Small intestine (tissue), 7 donors: Measurements from ENCODE around the gene NAA80. TPM values are rescaled to one million over a fixed set of nuclear protein-coding genes. Genes with fewer than 3 reads are reported as not detected.

Experiments
- DNase-seq, 2 donors: peaks; one replicate each; pipeline versions ENCODE4 v3.0.0 to v3.0.0-alpha.2; 2013
- FAIRE-seq: peaks from 2 replicates; lab custom pipeline; 2012; peaks lifted over from hg19 to GRCh38; lab: Jason Lieb, UNC
- H3K27ac ChIP-seq, 3 donors: one replicate each; pipeline ENCODE4 v1.5.1; 2013; ENCODE audit warnings: low read length in 2 of 3, mild to moderate bottlenecking in 2 of 3, control low read depth in 1 of 3, inconsistent platforms in 1 of 3, low read depth in 1 of 3, moderate library complexity in 1 of 3
- H3K27me3 ChIP-seq, 3 donors: one replicate each; pipeline ENCODE4 v1.6.1; 2013; ENCODE audit warnings: low read length in 3 of 3, inconsistent platforms in 1 of 3; ENCODE audit not compliant: control insufficient read depth in 3 of 3, insufficient read depth in 3 of 3
- H3K36me3 ChIP-seq, 3 donors: one replicate each; pipeline ENCODE4 v1.6.1; 2013; ENCODE audit warnings: low read length in 3 of 3, inconsistent platforms in 1 of 3, low read depth in 1 of 3, mild to moderate bottlenecking in 1 of 3, moderate library complexity in 1 of 3; ENCODE audit not compliant: control insufficient read depth in 3 of 3, insufficient read depth in 2 of 3
- H3K4me1 ChIP-seq, 3 donors: one replicate each; pipeline ENCODE4 v1.6.1; 2013; ENCODE audit warnings: low read length in 2 of 3, inconsistent platforms in 1 of 3, low read depth in 1 of 3, mild to moderate bottlenecking in 1 of 3, moderate library complexity in 1 of 3; ENCODE audit not compliant: control insufficient read depth in 3 of 3, insufficient read depth in 2 of 3
- H3K4me3 ChIP-seq, 3 donors: one replicate each; pipeline ENCODE4 v1.5.1; 2013; ENCODE audit warnings: low read length in 3 of 3, control low read depth in 1 of 3, inconsistent platforms in 1 of 3, low read depth in 1 of 3, mild to moderate bottlenecking in 1 of 3, moderate library complexity in 1 of 3
- H3K9me3 ChIP-seq, 2 donors: one replicate each; pipeline ENCODE4 v1.6.1; 2013; ENCODE audit warnings: low read depth in 1 of 2, low read length in 1 of 2; ENCODE audit not compliant: control insufficient read depth in 2 of 2, insufficient read depth in 1 of 2
- WGBS, 3 donors: extraction: QIAGEN DNeasy Blood & Tissue Kit; methylation state at CpG; one replicate each; pipeline ENCODE4 v1.1.7; 2013; 5-methylcytosine and 5-hydroxymethylcytosine counted together
- polyA plus RNA-seq, 4 donors: library from polyadenylated mRNA; stranded (reverse) in 3 of 4; unstranded in 1 of 4; fragments of 200-250 nt in 3 of 4; fragments of 120-200 nt in 1 of 4; gene quantifications; one replicate each; pipeline versions ENCODE4 v1.2.1 to v1.2.3, GENCODE V29; 2013
- donor health status: healthy with polysubstance abuse.
- donor health status: control.
- donor health status: control.
- donor health status: Bipolar disorder and iron deficiency.
- donor health status: healthy.

The NAA80 gene
- polyA plus RNA-seq, 4 donors, result 2.4 to 8.5 (median 7.3) TPM

DNA sequence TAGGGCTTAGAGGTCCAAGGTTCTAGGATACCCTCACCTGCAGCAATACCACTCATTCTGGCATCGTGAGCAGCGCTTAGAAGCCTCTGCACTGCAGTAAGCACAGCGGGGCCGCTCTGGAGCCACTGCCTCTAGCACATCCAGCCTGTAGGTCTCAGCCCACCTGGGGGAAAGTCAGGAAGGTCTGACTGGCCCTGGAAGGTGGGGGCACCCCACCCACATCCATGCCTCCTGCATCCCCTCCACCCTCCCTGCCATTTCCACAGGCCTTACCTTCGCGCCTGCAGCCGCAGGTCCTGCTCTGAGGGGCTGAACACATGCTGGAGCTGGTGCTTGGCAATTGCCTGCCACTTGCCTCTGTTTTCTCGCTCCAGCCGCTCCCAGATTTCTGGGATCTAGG lies 42.3 kb upstream of the NAA80 start:
- Histone ChIP-seq H3K27me3 (peaks cover 0 to 26% (median 0%) of the 10 kb centered on the region in 3 donors), H3K36me3 (peaks cover 0 to 7% (median 0%) of the 10 kb centered on the region in 3 donors), H3K27ac (peak overlapping the region in 2 of 3 donors; percentile 34 to 88), H3K4me3 (peak overlapping the region in 1 of 3 donors; percentile 27), H3K4me1 (peaks cover 0 to 24% (median 0%) of the 10 kb centered on the region in 3 donors), H3K9me3 (no peaks in the 10 kb centered on the region)
- FAIRE-seq (no peak), DNase-seq (no peak)
- WGBS, 3 donors, result 92 to 96% (median 94%) methylated on average over 9 of the region's 9 CpGs

DNA sequence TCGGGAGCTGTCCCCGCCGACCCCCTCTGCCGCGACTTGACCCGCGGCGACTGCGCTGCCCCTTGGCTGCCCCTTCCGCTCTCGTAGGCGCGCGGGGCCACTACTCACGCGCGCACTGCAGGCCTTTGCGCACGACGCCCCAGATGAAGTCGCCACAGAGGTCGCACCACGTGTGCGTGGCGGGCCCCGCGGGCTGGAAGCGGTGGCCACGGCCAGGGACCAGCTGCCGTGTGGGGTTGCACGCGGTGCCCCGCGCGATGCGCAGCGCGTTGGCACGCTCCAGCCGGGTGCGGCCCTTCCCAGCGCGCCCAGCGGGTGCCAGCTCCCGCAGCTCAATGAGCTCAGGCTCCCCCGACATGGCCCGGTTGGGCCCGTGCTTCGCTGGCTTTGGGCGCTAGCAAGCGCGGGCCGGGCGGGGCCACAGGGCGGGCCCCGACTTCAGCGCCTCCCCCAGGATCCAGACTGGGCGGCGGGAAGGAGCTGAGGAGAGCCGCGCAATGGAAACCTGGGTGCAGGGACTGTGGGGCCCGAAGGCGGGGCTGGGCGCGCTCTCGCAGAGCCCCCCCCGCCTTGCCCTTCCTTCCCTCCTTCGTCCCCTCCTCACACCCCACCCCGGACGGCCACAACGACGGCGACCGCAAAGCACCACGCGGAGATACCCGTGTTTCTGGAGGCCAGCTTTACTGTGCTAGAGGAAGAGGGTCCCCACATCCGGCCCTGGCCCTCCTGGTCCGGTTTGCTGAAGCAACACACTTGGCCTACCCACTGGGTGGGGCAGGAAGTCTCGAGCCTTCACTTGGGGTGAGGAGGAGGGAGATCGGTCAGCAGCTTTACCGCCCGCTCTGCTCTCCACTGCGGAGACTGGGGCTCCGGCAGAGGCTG lies 41.5 kb upstream of the NAA80 start, which contains the start of gene RASSF1:
Gene RASSF1, minus strand, starts transcription at position 389 of the 882 bp plus-strand sequence. Its CDS starts 31 bp downstream, at position 358.
- Histone ChIP-seq H3K27me3 (peaks cover 0 to 26% (median 0%) of the 10 kb centered on the region in 3 donors), H3K4me1 (peaks cover 0 to 30% (median 0%) of the 10 kb centered on the region in 3 donors), H3K4me3 (peak within 1 kb of the TSS; percentile 27 to 50 (median 48)), H3K9me3 (no peaks in the 10 kb centered on the region), H3K36me3 (peaks cover 0 to 7% (median 0%) of the 10 kb centered on the region in 3 donors), H3K27ac (peak within 1 kb of the TSS; percentile 18 to 88 (median 73))
- DNase-seq (peak; percentile 71 to 74), FAIRE-seq (no peak)
- 3 to 15% (median 8%) methylated on average over 54 to 85 of the region's 85 CpGs for WGBS, 3 donors

DNA sequence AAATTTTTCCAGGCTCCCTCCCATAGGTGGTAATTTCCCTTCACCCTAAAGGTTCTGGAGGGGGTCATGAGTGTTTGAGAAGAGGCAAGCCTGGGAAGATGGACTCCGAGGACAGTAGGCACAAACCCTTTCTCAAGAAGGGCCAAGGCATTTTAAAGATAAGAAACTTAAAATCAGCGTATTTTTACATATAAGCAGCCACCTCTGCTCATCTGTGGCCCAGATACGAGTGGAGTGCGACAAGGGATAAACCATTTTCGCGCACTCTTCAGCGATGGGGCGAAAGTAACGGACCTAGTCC lies 40.9 kb upstream of the NAA80 start:
- Histone ChIP-seq H3K36me3 (peaks cover 0 to 7% (median 0%) of the 10 kb centered on the region in 3 donors), H3K4me1 (peaks cover 0 to 29% (median 0%) of the 10 kb centered on the region in 3 donors), H3K27me3 (peaks cover 0 to 26% (median 0%) of the 10 kb centered on the region in 3 donors), H3K27ac (peak overlapping the region; percentile 18 to 88 (median 73)), H3K9me3 (no peaks in the 10 kb centered on the region), H3K4me3 (peak overlapping the region; percentile 27 to 50 (median 48))
- FAIRE-seq, result no peak
- 21 to 39% (median 27%) methylated on average over 9 of the region's 9 CpGs for WGBS, 3 donors
- no peak for DNase-seq

DNA sequence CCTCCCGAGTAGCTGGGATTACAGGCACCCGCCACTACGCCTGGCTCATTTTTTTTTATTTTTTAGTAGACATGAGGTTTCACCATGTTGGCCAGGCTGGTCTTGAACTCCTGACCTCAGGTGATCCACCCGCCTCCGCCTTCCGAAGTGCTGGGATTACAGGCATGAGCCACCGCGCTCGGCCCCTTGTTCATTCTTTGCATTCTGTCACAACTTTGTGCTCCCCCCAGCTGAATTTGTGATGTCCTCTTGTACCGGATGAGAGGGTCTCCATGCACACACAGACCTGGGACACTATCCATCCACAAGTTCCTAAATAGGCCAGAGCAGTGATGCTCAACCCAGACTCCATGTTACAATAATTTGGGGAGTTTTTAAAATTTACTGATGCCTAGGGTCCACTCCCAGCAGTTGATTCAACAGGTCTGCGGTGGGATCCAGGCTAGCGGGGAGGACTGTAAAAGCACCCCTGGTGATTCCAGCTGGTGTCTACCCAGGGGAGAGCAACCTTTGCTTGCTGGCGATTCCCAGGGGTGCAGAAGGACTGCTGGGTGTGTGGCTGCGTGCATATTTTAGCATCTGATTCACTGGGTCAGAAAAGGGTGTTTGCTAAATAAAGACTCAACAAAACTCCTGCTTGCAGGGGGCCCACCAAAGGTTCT lies 40.4 kb upstream of the NAA80 start:
- peaks cover 0 to 30% (median 0%) of the 10 kb centered on the region in 3 donors for H3K4me1 ChIP-seq

DNA sequence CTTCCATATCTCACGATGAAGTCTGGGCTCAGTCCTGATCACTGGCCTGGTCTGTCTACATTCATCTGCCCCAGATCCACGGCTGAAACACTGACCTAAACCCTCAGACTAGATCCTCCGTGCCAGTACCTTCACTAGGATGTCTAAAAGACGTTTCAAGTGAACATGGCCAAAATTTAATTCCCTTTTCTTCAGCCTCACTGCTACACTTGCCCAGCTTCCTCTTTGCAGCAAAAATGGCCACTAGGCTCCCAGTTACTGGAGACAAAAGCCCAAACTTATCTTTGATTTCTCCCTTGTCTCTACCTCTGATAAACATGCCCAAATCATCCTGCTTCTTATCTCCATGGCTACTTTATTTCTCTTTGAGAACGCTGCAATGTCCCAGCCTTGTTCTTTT lies 39.8 kb upstream of the NAA80 start:
- DNase-seq, result no peak
- H3K36me3 ChIP-seq, result peaks cover 0 to 14% (median 0%) of the 10 kb centered on the region in 3 donors
- H3K4me1 ChIP-seq, result peaks cover 0 to 30% (median 3%) of the 10 kb centered on the region in 3 donors
- no peaks in the 10 kb centered on the region for H3K9me3 ChIP-seq
- H3K4me3 ChIP-seq, result peak overlapping the region in 1 of 3 donors; percentile 24
- peak overlapping the region in 2 of 3 donors; percentile 80 to 96 for H3K27ac ChIP-seq
- peaks cover 0 to 26% (median 0%) of the 10 kb centered on the region in 3 donors for H3K27me3 ChIP-seq
- WGBS, 3 donors, result 55 to 82% (median 59%) methylated on average over 5 of the region's 5 CpGs
- FAIRE-seq, result no peak

More for the DNA sequence above, 40.4 kb upstream of the NAA80 start:
- WGBS, 3 donors, result 71 to 80% (median 72%) methylated on average over 14 of the region's 14 CpGs
- no peaks in the 10 kb centered on the region for H3K9me3 ChIP-seq
- peak overlapping the region; percentile 18 to 88 (median 73) for H3K27ac ChIP-seq
- peaks cover 0 to 8% (median 0%) of the 10 kb centered on the region in 3 donors for H3K36me3 ChIP-seq
- H3K27me3 ChIP-seq, result peaks cover 0 to 26% (median 0%) of the 10 kb centered on the region in 3 donors
- H3K4me3 ChIP-seq, result peak overlapping the region; percentile 27 to 50 (median 48)
- no peak for DNase-seq
- no peak for FAIRE-seq

DNA sequence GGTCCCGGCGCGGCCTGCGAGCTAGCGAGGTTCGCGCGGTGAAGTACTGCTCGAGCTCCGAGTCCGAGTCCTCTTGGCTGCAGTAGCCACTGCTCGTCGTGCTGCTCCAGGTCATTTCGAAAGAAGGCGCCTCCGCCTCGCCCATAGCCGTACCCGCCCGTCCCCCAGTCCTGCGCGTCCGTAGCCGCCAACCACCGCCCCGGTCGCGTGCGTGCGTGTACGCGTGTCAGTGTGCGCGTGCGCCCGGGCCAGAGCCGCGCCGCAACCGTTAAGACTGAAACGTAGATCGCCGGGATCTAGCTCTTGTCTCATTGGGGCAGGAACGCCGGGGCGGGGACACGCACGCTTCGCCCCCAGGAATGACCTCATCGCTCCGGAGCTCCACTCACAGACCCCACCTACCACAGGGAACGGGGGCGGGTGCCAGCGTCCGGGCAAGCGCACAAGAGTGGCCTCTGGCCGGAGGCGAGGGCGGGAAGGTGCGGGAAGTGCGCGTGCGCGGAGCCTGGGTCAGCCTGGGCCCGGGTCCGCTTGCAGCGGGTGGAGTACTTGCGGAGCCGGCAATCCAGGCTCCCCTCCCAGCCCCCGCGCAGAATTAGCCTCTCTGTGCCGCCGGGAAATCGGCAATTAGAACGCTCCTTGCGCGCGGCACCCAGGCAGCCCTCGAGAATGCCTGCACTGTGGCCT lies 38.1 kb upstream of the NAA80 start:
- no peaks in the 10 kb centered on the region for H3K9me3 ChIP-seq
- H3K4me3 ChIP-seq, result peak overlapping the region; percentile 56 to 91 (median 61)
- H3K36me3 ChIP-seq, result peaks cover 0 to 20% (median 0%) of the 10 kb centered on the region in 3 donors
- H3K27ac ChIP-seq, result peak overlapping the region; percentile 92 to 98 (median 96)
- WGBS, 3 donors, result 0 to 1% (median 0%) methylated on average over 55 to 79 of the region's 79 CpGs
- FAIRE-seq, result no peak
- peaks cover 0 to 26% (median 0%) of the 10 kb centered on the region in 3 donors for H3K27me3 ChIP-seq
- peak; percentile 99 for DNase-seq
- H3K4me1 ChIP-seq, result peaks cover 0 to 32% (median 3%) of the 10 kb centered on the region in 3 donors

DNA sequence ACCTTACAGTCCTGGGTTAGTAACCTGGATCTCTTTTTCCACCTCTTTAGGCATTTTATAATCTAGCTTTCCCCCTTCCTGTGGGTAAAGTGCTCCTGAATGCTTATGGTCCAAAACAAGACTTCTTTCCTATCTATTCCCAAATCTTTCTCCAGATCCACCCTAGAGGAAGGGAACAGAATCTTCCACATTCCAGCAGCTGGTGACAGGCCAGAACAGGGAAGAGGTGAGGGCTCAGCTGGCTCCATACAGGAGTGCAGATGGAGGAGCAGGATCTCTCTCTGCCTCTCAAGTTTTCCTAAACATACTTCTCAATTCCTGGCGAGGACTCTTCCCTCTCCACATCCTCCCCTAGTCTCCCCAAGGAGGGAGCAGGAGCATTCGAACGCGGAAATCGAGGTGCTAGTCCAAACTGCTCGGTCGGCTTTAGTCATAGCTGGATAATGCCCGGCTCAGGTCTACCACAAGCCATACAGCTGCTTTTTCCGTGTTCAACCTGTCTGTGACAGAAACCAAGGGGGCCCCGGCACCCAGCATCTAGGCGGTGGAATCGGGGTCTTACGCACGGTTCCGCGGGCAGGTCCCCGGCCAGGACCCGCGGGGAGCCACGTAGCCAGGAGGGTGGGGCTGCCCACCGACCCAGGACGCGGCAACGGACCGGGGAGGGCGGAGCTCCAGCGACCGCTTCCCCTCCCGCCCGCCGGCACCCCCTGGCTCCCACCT lies 37.4 kb upstream of the NAA80 start:
- peaks cover 0 to 22% (median 0%) of the 10 kb centered on the region in 3 donors for H3K27me3 ChIP-seq
- FAIRE-seq, result no peak
- no peaks in the 10 kb centered on the region for H3K9me3 ChIP-seq
- H3K27ac ChIP-seq, result peak overlapping the region; percentile 88 to 98 (median 96)
- H3K36me3 ChIP-seq, result peaks cover 0 to 27% (median 3%) of the 10 kb centered on the region in 3 donors
- H3K4me1 ChIP-seq, result peaks cover 0 to 32% (median 3%) of the 10 kb centered on the region in 3 donors
- no peak for DNase-seq
- WGBS, 3 donors, result 1% methylated on average over 29 to 31 of the region's 31 CpGs
- peak overlapping the region; percentile 56 to 91 (median 61) for H3K4me3 ChIP-seq
